Keratinocyte (primary cell): ENCODE results near the gene ELP4.

ENCODE experiments used
- EZH2 ChIP-seq: IDR thresholded peaks from one replicate; pipeline ENCODE4 v1.6.1; 2012; ENCODE audit warnings: inconsistent platforms, mild to moderate bottlenecking, low read length, moderate library complexity
- TF ChIP-seq, protein P1 (sequence below), 3 experiments: IDR thresholded peaks in 1 of 3; conservative IDR thresholded peaks in 1 of 3; optimal IDR thresholded peaks in 1 of 3; 2 replicates in 2 of 3; 3 replicates in 1 of 3; pipeline versions ENCODE3 to v1.5.1; 2011; ENCODE audit warnings: low read length in 3 of 3, mild to moderate bottlenecking in 3 of 3, moderate library complexity in 2 of 3, control low read depth in 1 of 3, inconsistent platforms in 1 of 3; ENCODE audit not compliant: insufficient read depth in 2 of 3; ENCODE audit errors: extremely low read depth in 1 of 3

DNA sequence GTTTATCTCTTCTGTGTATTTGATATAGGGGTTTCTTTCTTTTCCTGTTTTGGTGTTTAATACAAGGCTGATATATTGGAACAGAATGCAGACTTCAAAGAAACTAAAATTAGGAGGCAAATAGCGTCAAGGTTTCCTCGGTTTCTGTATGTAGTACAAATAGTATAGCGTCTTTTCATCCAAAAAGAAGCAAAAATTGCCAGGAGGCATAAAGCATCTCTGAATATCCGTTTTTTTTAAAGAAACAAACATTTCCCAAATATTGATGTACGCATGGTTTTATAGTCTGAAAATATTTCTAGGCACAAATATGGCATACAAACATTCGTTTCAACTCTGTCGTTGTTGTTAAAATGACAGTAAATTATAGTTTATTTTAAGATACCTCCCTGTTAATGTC, 318.6 kb downstream of the ELP4 start:
- TF ChIP-seq, protein P1, sequence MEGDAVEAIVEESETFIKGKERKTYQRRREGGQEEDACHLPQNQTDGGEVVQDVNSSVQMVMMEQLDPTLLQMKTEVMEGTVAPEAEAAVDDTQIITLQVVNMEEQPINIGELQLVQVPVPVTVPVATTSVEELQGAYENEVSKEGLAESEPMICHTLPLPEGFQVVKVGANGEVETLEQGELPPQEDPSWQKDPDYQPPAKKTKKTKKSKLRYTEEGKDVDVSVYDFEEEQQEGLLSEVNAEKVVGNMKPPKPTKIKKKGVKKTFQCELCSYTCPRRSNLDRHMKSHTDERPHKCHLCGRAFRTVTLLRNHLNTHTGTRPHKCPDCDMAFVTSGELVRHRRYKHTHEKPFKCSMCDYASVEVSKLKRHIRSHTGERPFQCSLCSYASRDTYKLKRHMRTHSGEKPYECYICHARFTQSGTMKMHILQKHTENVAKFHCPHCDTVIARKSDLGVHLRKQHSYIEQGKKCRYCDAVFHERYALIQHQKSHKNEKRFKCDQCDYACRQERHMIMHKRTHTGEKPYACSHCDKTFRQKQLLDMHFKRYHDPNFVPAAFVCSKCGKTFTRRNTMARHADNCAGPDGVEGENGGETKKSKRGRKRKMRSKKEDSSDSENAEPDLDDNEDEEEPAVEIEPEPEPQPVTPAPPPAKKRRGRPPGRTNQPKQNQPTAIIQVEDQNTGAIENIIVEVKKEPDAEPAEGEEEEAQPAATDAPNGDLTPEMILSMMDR (optimal IDR thresholded peaks at IDR 0.05 in 1 of 3, IDR thresholded peaks at IDR 0.05 in 1 of 3, conservative IDR thresholded peaks at IDR 0.05 in 1 of 3; ENCODE audit: extremely low read depth in 1 of 3, insufficient read depth in 2 of 3, low read length in 3 of 3) = no peak
- no peak for TF ChIP-seq EZH2
